GM19455 (cell line): Measurements from ENCODE around the gene SLC11A1.

Source experiments
- ATAC-seq: cut with Tn5 transposase; IDR thresholded peaks from one replicate; pipeline ENCODE4 v1.9.1; 2021; ENCODE audit not compliant: unreplicated experiment

Gene SLC11A1, protein sequence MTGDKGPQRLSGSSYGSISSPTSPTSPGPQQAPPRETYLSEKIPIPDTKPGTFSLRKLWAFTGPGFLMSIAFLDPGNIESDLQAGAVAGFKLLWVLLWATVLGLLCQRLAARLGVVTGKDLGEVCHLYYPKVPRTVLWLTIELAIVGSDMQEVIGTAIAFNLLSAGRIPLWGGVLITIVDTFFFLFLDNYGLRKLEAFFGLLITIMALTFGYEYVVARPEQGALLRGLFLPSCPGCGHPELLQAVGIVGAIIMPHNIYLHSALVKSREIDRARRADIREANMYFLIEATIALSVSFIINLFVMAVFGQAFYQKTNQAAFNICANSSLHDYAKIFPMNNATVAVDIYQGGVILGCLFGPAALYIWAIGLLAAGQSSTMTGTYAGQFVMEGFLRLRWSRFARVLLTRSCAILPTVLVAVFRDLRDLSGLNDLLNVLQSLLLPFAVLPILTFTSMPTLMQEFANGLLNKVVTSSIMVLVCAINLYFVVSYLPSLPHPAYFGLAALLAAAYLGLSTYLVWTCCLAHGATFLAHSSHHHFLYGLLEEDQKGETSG

GRCh38 chr2:218381916-218382366 lies at the start of gene SLC11A1:
TSS of gene SLC11A1 (plus strand) at chr2:218382273. CDS start at chr2:218382369, 96 bp downstream.
- no peak for ATAC-seq

DNA sequence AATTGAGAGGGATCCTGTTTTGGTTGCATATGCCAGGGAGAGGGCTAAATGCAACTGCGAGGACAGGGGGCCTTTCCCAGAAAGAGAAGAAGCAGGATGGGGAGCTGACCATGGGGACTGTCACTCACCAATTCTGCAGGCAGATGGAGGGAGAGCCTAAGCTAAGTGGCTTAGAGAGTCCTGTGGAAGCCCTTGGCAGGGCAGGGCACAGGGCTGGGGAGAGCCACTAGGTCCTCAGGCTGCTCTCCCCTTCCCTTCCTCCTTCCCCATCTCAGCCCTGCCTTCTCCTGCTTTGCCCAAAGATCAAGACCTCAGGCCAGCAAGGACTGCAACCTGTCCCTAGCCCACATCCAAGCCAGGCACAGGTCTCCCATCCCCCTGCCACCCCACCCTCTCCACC lies 49.8 kb upstream of the SLC11A1 start:
- ATAC-seq: no peak

DNA sequence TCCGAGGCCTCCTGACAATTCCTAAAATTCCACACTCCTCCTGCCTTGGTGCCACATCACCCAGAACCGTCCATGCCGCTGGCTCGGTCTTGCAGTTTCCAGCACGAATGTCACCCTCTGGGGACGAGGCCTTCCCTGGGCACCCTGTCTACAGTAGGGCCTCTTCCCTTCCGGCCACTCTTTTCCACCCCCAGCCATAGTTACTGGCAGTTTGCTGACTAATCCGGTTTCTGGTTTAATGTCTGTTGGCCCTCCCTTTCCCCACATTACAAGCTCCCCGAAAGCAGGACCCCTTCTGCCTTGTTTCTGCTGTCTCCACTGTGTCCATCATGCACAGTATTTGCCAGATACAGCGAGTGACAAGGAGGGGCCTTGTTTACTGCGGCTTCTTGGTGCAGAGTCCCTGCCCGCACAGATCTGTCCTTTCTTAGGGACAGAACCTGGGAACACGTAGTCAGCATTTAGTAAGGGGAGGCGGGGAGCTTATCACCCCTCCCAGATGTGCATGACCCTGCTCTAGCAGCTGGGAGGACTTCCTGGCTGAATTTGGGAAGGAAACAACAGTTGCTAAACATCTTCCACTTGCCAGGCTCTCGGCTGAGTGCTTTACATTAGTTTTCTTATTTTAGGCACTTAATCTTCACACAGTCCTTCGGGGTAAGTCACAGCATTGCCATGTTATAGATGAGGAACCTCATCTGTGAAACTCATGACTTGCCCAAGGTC lies 49.0 kb upstream of the SLC11A1 start:
- no peak for ATAC-seq

GRCh38 chr2:218334531-218334930 lies 47.5 kb upstream of the SLC11A1 start:
- no peak for ATAC-seq

DNA sequence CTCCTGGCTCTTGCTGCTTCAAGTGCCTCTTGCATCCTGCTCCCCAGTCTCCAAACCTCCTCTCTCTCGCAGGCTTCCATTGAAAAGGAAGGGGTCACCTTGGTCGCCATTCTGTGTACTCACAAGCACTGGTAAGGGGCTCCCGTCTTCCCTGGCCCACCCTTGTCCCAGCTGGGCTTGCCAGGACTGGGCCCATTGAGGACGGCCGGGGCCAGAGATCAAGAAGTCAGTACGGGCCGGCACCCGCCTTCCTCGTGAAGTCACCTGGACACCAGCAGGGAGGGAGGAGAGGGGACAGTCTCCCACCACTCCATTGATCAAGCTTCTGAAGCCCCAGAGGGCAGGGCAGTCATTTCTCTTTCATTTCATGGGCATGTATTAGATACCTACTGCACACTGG lies 41.4 kb upstream of the SLC11A1 start:
- no peak for ATAC-seq

GRCh38 chr2:218341381-218341780 lies 40.7 kb upstream of the SLC11A1 start:
- ATAC-seq: no peak

GRCh38 chr2:218342837-218343236 lies 39.2 kb upstream of the SLC11A1 start:
- no peak for ATAC-seq

DNA sequence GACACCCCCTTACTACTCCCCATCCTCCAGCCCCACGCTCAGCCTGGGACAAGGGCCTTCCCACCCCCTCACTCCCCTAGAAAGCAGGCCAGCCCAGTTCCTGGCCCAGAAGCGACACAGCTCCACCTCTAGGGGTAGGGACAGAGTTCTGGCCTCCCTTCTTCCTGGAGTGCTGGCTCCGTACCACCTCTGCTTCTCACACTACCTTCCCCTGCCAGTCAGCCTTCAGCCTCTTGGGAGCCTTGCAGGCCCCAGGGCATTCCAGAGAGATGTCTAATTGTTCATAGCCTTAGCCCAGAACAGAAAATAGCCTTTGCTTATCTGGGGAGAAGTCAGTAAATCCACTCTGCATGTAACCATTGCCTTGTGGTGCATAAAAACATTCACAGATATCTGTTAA lies 38.5 kb upstream of the SLC11A1 start:
- no peak for ATAC-seq

GRCh38 chr2:218344090-218344754 lies 37.9 kb upstream of the SLC11A1 start:
- no peak for ATAC-seq

DNA sequence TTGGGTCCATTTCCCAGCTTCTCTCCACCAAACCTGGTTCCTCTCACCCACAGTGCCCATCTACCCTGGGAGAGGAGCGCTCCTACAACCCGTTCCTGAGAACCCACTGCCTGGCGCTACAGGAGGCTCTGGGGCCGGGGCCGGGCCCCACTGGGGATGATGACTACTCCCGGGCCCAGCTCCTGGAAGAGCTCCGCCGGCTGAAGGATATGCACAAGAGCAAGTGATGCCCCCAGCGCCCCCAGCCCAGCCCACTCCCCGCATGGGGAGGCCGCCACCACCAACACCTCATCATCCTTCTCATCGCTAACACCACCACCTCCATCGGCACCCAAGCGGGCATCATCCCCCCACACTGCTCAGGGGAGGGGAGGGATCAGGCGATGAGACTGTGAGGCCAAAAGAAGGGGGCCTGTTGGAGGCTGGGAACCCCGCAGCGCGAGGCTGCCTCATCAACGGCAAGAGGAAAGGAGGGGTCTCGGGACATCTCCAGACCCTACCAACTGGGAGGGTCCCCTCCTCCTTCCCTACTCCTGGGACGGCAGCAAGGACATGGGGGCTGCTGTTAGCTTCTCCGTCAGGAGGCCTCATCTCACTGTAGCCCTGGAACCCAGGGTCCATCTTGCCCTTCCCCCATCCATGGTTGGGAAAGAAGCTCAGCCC lies 37.2 kb upstream of the SLC11A1 start:
- no peak for ATAC-seq

DNA sequence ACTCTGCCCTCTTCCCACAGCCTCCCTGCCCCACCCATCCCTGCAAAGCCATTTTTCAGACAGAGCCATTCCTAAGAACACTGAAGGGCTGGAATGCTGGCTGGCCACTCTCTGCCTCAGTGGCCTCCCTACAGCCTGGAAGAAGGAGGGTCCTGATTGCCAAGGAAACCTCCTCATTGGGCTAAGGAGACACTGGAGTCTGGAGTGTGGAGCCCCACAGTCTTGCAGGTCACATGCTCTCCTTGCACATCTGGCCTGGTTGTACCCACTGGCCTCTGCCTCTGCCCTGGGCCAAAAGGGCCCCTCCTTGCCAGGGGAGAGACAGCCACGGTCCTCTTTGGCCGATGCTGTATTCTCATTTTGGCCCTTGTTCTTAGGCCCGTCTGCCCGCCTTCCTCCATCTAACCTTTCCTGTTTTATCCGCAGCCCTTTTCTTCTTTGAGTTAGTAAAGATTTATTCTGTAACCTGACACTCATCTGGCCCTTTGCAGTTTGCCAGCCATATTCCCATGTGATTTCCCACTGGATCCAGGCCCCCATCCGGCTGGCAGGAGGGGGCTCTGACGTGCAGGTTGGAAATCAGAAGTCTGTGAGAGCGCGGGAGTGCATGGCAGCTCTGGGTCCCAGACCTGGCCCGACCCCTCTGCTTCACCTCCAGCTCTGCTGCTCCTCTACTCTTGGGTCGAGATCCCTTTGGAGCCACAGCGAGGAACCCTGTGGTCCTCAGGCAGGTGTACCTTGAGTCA lies 36.4 kb upstream of the SLC11A1 start:
- ATAC-seq: no peak

GRCh38 chr2:218347172-218347571 lies 34.9 kb upstream of the SLC11A1 start:
- no peak for ATAC-seq

GRCh38 chr2:218354045-218354444 lies 28.0 kb upstream of the SLC11A1 start:
- ATAC-seq: no peak

- ATAC-seq: no peak
Measured at GRCh38 chr2:218354850-218355443, 27.1 kb upstream of the SLC11A1 start.

DNA sequence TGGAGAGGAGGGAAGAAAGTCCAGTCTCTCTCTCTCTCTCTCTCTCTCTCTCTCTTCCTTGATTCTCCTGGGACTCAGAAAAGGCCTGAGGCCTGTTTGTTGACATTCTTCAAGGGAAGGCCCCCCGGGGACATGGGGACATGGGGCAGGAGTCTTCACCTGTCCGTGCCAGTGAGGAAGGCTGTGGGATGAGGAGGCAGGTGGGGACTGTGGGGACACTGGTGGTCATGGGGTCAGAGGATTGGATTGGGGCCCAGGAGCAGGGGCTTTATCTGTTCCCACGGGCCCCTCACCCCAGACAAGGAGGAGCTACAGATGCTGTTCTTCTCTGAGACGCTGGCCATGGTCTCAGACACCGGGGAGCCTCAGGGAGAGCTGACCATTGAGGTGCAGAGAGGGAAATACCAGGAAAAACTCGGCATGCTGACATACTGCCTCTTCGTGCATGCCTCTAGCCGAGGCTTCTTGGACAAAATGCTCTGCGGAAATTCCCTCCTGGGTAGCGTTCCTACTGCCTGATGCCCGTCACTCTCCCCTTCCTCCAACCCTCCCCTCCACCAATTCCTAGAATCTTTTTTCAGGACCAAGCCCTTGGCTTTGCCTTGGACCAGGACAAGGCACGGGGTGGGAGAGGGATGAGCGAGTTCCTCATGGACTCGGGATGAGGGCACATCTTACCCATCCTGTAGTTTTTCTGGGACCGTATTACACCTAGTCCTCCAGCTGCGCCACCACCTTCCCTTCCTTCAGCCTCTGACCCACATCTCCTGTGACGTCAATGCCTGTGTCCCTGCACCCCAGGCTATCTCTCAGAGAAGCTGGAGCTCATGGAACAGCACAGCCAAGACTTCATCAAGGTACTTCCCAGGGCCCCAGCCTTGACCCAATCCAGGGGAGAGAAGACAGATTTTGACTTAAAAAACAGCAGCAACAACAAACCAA lies 24.6 kb upstream of the SLC11A1 start:
- ATAC-seq: no peak

DNA sequence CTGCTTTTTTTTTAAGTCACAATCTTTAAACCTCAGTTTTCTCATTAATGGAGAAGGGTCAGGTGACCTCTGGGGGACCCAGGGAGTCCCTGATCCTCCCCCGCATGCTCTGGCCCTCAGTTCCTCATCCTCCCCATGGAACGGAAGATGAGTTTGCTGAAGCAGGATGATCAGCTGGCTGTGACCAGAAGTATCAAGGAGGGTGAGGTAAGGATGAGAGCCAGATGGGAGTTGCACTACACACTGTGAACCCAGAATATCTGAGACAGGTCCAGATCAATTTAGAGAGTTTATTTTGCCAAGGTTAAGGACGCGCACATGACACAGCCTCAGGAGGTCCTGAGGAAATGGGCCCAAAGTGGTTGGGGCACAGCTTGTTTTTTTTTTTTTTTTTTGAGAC lies 21.6 kb upstream of the SLC11A1 start:
- ATAC-seq: no peak

DNA sequence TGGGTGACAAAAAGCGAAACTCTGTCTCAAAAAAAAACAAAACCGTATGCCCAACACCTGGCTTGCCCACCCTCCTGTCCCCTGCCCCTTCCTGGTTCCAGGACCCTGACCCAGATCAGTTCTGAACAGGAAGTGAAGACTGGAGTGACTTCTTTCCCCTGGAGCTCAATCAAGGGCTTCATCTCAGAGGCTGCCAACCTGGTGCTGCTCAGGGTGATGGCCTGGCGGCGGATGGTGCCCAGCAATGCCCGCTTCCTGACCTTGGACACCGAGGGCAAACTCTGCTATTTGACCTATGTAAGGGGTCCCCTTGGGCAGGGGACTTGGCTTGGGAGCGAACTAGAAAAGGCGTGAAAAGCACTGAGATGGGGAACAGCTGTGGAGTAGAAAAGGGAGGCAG lies 19.5 kb upstream of the SLC11A1 start:
- ATAC-seq: no peak

DNA sequence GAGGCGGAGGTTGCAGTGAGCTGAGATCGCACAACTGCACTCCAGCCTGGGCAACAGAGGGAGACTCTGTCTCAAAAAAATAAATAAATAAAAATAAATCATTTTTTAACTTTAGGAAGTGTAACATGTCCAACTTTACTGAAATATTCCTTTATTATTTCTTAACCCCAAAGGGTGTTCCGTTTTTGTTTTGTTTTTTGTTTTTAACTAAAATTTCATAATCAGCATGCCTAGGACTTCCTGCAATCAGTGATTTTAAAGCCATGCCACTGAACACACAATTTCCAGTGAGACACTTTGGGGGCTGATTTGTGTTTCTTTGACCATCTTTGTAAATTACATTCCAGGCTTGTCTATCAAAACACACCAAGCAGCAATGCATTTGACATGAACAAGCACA lies 18.3 kb upstream of the SLC11A1 start:
- ATAC-seq: no peak

- no peak for ATAC-seq
Measured at GRCh38 chr2:218364196-218364595, 17.9 kb upstream of the SLC11A1 start.
